ENCODE data around the gene ECE1.
"Not testable (repeated sequence)": the region's sequence is repeated elsewhere in the genome, so short reads cannot be mapped to it uniquely, and the experiment has no call there.

The ECE1 gene

DNA sequence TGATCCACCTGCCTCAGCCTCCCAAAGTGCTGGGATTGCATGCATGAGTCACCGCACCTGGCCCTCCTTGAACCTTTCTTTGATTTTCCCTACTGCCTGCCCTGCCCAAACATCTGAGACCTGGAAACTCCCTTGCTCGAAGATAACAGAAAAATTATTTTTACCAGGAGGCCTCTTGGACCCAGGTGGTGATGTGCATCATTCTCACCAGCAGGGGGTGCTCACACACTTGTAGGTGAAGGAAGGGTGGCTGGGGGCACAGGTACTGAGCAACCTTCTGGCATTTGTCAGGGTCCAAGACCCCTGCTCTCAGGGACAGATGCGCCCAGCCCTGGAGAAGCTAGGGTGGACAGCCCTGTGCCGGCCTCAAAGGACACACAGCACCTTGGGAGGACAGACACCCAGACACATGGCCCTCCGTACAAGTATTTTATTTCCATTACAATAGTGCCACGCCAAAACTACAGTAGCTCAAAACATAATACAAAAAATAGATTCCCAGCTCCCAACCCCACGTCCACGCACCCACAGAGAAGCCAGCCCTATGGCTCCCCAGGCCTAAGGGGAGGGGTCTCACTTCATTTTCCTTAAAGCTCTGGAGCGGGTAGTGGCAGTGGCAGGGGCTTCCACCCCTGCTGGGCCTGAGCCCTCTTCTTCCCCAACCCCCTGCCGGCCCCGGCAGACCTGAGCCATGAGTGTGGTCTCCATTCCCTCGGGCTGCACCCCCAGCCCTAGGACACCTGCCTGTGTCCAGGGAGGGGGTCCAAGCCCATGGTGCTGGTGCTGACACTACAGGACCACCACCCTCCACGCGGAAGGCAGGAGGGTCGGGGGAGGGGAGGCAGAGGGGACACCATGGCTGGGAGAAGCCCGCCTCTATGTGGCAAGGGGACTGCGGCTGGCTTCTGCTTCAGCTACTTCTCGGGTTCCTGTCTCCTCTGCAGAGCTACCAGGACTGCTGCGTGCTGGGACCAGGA is 73.1 kb downstream of the ECE1 start:
- Mint-ChIP-seq H3K27ac (no peak overlapping the region), H3K4me3 (no peak overlapping the region)

DNA sequence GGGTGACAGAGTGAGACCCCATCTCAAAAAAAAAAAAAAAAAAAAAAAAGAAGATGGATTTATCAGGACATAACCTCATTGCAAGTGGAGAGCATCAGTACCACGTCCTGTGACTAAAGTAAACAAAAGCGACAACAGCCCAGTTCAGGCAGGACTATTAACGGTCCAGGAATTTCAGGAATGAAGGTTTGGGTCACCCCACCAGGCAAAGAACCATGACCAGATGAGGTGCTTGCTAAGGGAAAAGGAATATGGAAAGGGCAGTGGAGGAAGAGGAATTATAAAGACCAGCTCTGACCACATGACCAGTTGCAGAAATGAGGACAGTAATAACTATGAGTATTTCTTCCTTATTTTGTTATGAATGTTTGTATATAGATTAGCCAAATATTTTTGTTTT is 78.1 kb downstream of the ECE1 start:
- H3K36me3 Mint-ChIP-seq (ENCODE audit: low read depth): peaks cover 2% of the 10 kb centered on the region
- H3K27ac Mint-ChIP-seq: no peak overlapping the region
- no peak overlapping the region for H3K4me3 Mint-ChIP-seq
- H3K9me3 Mint-ChIP-seq: no peaks in the 10 kb centered on the region
- H3K4me1 Mint-ChIP-seq (ENCODE audit: low read depth): peaks cover 9% of the 10 kb centered on the region
- H3K27me3 Mint-ChIP-seq (ENCODE audit: low read depth): no peaks in the 10 kb centered on the region

More for the DNA sequence above, 73.1 kb downstream of the ECE1 start:
- H3K4me1 Mint-ChIP-seq (ENCODE audit: low read depth): peaks cover 3% of the 10 kb centered on the region
- H3K9me3 Mint-ChIP-seq: no peaks in the 10 kb centered on the region
- no peaks in the 10 kb centered on the region for H3K27me3 Mint-ChIP-seq (ENCODE audit: low read depth)
- H3K36me3 Mint-ChIP-seq (ENCODE audit: low read depth): peaks cover 16% of the 10 kb centered on the region

DNA sequence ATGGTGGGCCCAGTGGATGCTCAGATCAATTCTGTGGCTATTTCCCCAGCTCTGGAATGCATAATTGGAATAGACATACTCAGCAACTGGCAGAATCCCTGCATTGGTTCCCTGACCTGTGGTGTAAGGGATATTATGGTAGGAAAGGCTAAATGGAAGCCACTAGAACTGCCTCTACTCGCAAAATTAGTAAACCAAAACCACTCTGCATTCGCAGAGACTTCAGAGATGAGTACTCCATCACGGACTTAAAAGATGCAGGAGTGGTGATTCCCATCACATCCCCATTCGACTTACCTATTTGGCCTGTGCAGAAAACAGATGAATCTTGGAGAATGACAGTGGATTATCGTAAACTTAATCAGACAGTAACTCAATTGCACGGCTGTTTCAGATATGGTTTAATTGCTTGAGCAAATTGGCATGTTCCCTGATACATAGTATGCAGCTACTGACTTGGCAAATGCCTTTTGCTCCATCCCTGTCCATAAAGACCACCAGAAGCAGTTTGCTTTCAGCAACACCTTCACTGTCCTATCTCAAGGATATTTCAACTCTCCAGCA is 82.0 kb downstream of the ECE1 start:
- H3K27me3 Mint-ChIP-seq (ENCODE audit: low read depth); H3K4me1 Mint-ChIP-seq (ENCODE audit: low read depth); H3K4me3 Mint-ChIP-seq; H3K9me3 Mint-ChIP-seq; H3K36me3 Mint-ChIP-seq (ENCODE audit: low read depth); H3K27ac Mint-ChIP-seq: not testable (repeated sequence)

DNA sequence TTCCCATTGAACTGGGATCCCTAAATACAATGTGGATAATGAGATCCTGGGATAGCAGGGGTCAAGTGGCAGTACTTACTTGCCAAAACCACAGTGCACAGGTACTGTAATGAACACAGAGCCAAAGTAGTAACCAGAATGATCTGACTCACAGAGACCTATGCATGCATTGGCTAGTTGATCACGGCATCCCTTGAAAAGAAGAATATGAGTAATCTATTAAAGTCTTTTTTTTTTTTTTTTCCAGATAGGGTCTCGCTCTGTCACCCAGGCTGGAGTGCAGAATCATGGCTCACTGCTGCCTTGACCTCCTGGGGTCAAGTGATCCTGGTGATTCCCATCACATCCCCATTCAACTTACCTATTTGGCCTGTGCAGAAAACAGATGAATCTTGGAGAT is 84.1 kb downstream of the ECE1 start:
- H3K36me3 Mint-ChIP-seq (ENCODE audit: low read depth): no peaks in the 10 kb centered on the region
- H3K4me3 Mint-ChIP-seq: no peak overlapping the region
- H3K9me3 Mint-ChIP-seq: no peaks in the 10 kb centered on the region
- H3K27me3 Mint-ChIP-seq (ENCODE audit: low read depth): peaks cover 4% of the 10 kb centered on the region
- H3K4me1 Mint-ChIP-seq (ENCODE audit: low read depth): peaks cover 6% of the 10 kb centered on the region
- no peak overlapping the region for H3K27ac Mint-ChIP-seq

DNA sequence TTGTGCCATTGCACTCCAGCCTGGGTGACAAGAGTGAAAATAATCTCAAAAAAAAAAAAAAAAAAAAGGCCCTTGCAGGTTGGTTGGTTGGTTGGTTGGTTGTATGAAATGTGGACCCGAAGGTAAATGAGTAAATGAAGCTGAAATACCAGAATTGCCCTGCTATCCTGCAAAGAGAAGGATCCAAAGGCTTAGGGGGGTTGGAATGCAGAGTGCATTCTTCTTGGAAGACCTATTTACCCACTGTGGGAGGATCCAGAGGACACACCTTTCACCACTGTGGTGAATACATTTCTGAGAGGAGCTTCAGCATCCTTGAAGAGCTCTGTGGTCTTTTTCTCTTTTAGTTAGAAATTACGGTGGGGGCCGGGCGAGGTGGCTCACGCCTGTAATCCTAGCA is 84.8 kb downstream of the ECE1 start:
- Mint-ChIP-seq H3K4me1 (ENCODE audit: low read depth) (peaks cover 6% of the 10 kb centered on the region), H3K9me3 (no peaks in the 10 kb centered on the region), H3K27ac (no peak overlapping the region), H3K27me3 (ENCODE audit: low read depth) (peaks cover 4% of the 10 kb centered on the region), H3K36me3 (ENCODE audit: low read depth) (no peaks in the 10 kb centered on the region), H3K4me3 (no peak overlapping the region)

DNA sequence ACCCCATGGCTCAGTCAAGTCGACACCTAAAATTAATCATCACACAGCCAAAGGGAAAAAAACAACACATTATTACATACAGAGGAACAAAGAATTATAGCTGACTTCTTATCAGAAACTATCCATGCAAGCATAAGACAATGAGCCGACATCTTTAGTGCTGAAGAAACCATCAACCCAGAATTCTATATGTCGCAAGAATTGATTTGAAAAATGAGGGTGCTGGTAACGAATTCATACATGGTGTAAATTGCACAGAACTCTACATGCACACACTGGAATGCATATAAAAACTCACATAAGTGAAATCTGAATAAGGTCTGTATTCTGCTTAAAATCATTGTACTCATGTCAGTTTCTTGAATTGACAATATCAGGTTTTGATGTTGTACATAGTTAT is 88.6 kb downstream of the ECE1 start:
- peaks cover 8% of the 10 kb centered on the region for H3K27me3 Mint-ChIP-seq (ENCODE audit: low read depth)
- H3K36me3 Mint-ChIP-seq (ENCODE audit: low read depth): no peaks in the 10 kb centered on the region
- no peak overlapping the region for H3K27ac Mint-ChIP-seq
- H3K9me3 Mint-ChIP-seq: no peaks in the 10 kb centered on the region
- H3K4me3 Mint-ChIP-seq: no peak overlapping the region
- no peaks in the 10 kb centered on the region for H3K4me1 Mint-ChIP-seq (ENCODE audit: low read depth)

DNA sequence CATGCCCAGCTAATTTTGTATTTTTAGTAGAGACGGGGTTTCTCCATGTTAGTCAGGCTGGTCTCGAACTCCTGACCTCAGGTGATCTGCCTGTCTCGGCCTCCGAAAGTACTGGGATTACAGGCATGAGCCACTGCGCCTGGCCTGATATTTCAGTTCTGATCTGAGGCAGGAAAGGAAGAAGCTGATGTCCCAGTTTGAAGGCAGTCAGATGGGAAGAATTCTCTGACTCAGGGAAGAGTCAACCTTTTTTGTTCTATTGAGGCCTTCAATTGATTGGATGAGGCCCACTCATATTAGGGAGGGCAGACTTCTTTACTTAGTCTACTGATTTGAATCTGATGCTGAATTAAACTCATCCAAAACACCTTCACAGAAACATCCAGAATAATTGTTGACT is 89.0 kb downstream of the ECE1 start:
- H3K9me3 Mint-ChIP-seq; H3K4me1 Mint-ChIP-seq (ENCODE audit: low read depth); H3K27ac Mint-ChIP-seq; H3K4me3 Mint-ChIP-seq; H3K36me3 Mint-ChIP-seq (ENCODE audit: low read depth): not testable (repeated sequence)
- H3K27me3 Mint-ChIP-seq (ENCODE audit: low read depth): peaks cover 11% of the 10 kb centered on the region

DNA sequence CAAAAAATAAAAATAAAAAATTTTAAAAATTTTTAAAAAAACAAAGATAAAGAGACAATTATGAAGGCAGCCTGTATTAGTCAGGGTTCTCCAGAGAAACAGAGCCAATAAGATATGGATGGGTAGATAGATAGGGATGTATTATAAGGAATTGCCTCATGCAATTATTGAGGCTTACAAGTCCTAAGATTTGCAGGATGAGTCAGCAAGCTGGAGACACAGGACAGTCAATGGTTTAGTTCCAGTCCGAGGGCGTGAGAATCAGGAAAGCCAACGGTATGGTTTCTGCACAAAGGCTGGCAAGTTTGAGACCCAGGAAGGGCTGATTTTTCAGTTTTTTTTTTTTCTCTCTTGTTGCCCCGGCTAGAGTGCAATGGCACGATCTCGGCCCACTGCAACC is 89.5 kb downstream of the ECE1 start:
- H3K27ac Mint-ChIP-seq: no peak overlapping the region
- H3K4me1 Mint-ChIP-seq (ENCODE audit: low read depth): no peaks in the 10 kb centered on the region
- no peaks in the 10 kb centered on the region for H3K36me3 Mint-ChIP-seq (ENCODE audit: low read depth)
- H3K27me3 Mint-ChIP-seq (ENCODE audit: low read depth): peaks cover 11% of the 10 kb centered on the region
- H3K4me3 Mint-ChIP-seq: no peak overlapping the region
- H3K9me3 Mint-ChIP-seq: no peaks in the 10 kb centered on the region

DNA sequence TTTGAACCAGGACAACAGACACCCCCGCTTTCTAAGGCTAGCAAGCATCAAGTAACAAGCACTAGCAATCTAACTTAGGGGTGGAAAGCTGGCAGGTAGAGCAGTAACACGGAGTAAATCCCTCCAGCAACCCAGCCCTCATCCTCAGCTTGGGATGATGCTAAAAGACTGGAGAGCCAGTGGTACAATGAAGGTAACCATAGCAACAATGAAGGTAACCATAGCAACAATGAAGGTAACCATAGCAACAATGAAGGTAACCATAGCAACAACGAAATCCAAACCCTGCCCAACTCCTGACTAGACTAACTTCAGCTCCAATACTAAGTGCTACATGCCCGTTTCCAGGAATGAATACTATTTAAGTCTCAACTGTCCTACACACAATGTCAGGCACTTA is 91.3 kb downstream of the ECE1 start:
- H3K4me3 Mint-ChIP-seq: no peak overlapping the region
- H3K9me3 Mint-ChIP-seq: no peaks in the 10 kb centered on the region
- no peak overlapping the region for H3K27ac Mint-ChIP-seq
- H3K36me3 Mint-ChIP-seq (ENCODE audit: low read depth): no peaks in the 10 kb centered on the region
- peaks cover 2% of the 10 kb centered on the region for H3K4me1 Mint-ChIP-seq (ENCODE audit: low read depth)
- peaks cover 14% of the 10 kb centered on the region for H3K27me3 Mint-ChIP-seq (ENCODE audit: low read depth)

DNA sequence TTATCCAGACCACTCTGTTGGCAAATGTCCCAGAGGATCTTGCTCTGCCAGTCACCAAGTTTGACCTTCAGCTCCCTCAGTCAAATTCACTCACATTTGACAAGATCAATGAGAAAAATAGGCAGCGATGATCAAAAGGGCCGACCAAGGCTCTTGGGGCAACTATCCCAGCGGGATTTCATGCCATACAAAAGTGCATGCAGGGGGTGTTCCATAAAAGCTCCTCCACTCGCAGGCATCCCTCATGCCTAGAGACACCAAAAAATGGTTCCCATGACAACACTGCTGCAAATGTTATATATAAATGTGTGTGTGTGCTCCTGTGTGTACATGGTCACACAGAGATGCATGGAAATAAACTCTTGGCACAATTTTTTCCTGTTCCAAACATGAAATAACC is 97.4 kb downstream of the ECE1 start:
- H3K27ac Mint-ChIP-seq: no peak overlapping the region
- H3K27me3 Mint-ChIP-seq (ENCODE audit: low read depth): peaks cover 29% of the 10 kb centered on the region
- no peaks in the 10 kb centered on the region for H3K36me3 Mint-ChIP-seq (ENCODE audit: low read depth)
- no peak overlapping the region for H3K4me3 Mint-ChIP-seq
- H3K9me3 Mint-ChIP-seq: no peaks in the 10 kb centered on the region
- peaks cover 8% of the 10 kb centered on the region for H3K4me1 Mint-ChIP-seq (ENCODE audit: low read depth)

DNA sequence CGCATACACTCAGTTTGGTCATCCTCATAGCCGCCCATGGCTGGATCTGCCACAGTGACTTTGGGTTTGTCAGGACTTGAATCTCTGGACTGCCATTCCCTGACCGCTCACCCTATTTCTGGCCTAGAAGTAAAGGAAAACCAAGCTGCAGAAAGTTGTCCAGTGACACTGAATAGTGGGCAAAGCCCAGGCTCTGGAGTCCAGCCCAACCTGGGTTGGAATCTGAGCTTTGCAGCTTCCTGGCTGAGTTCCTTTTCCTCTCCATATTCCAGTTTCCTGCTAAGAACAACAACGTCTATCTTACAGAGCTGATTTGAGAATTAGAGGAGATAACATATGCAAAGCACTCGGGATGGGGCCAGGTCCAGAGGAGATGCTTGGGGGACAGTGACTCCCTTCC is 98.0 kb downstream of the ECE1 start:
- H3K9me3 Mint-ChIP-seq: no peaks in the 10 kb centered on the region
- H3K4me3 Mint-ChIP-seq: no peak overlapping the region
- peaks cover 8% of the 10 kb centered on the region for H3K4me1 Mint-ChIP-seq (ENCODE audit: low read depth)
- peaks cover 29% of the 10 kb centered on the region for H3K27me3 Mint-ChIP-seq (ENCODE audit: low read depth)
- no peak overlapping the region for H3K27ac Mint-ChIP-seq
- no peaks in the 10 kb centered on the region for H3K36me3 Mint-ChIP-seq (ENCODE audit: low read depth)

DNA sequence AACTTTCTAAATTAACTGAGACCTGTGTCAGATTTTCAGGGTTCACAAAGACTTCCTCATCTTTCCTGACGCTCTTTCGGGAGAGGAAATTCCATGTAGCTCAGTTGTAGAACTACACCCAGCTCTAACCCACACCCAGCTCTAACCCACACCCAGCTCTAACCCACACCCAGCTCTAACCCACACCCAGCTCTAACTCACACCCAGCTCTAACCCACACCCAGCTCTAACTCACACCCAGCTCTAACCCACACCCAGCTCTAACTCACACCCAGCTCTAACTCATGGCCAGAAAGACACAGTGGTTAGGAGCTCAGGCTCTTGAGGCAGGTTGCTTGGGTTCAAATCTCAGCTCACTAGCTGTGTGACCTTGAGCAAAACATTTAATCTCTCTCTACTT is 99.5 kb downstream of the ECE1 start:
- H3K27me3 Mint-ChIP-seq (ENCODE audit: low read depth): peaks cover 26% of the 10 kb centered on the region
- not testable (repeated sequence) for H3K4me1 Mint-ChIP-seq (ENCODE audit: low read depth); H3K4me3 Mint-ChIP-seq; H3K36me3 Mint-ChIP-seq (ENCODE audit: low read depth); H3K27ac Mint-ChIP-seq; H3K9me3 Mint-ChIP-seq

DNA sequence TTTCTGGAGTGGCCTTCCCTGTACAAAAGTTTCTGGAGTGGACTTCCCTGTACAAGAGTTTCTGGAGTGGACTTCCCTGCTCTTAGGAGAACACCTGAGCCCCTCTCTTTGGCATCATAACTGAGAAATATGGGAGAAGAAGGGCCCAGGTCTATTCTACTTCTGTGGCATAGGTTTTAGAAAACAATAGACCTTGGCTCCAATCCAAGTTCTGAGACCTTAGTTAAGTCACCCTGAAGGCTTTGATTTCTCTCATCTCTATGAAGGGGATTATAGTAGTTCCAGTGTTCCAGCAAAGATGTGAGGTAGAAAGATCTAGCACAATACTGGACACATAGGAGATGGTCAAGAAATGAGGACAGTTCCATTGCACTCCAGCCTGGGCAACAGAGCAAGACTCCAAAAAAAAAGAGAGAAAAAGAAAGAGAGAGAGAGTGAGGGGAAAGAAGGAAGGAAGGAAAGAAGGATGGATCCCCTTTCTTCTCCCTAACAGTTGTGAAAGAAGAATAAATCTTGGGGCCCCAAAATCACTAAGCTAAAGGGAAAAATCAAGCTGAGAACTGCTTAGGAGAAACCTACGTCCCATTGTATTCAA is 100.3 kb downstream of the ECE1 start:
- H3K27ac Mint-ChIP-seq: no peak overlapping the region
- H3K36me3 Mint-ChIP-seq (ENCODE audit: low read depth): no peaks in the 10 kb centered on the region
- no peak overlapping the region for H3K4me3 Mint-ChIP-seq
- peaks cover 26% of the 10 kb centered on the region for H3K27me3 Mint-ChIP-seq (ENCODE audit: low read depth)
- peaks cover 7% of the 10 kb centered on the region for H3K4me1 Mint-ChIP-seq (ENCODE audit: low read depth)
- no peaks in the 10 kb centered on the region for H3K9me3 Mint-ChIP-seq

DNA sequence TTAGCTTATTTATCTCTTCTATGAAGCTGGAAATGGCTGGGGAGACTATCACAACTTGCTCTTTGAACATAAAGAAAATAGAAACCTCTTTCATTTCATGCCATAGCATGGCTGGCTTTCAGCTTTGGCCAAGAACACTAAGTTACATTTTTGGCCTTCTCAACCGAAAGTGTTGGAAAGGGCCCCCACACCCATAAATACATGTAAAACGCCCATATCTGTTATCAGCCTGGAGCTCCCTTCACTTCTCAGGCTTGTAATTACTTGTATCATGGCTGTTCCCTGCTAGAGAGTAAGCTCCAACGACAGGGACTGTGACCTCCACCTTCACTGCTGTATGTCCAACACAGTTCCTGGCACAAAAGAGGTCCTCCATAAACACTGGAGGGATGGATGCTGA is 100.8 kb downstream of the ECE1 start:
- H3K4me3 Mint-ChIP-seq: no peak overlapping the region
- peaks cover 28% of the 10 kb centered on the region for H3K27me3 Mint-ChIP-seq (ENCODE audit: low read depth)
- H3K27ac Mint-ChIP-seq: no peak overlapping the region
- H3K9me3 Mint-ChIP-seq: no peaks in the 10 kb centered on the region
- no peaks in the 10 kb centered on the region for H3K36me3 Mint-ChIP-seq (ENCODE audit: low read depth)
- peaks cover 8% of the 10 kb centered on the region for H3K4me1 Mint-ChIP-seq (ENCODE audit: low read depth)

DNA sequence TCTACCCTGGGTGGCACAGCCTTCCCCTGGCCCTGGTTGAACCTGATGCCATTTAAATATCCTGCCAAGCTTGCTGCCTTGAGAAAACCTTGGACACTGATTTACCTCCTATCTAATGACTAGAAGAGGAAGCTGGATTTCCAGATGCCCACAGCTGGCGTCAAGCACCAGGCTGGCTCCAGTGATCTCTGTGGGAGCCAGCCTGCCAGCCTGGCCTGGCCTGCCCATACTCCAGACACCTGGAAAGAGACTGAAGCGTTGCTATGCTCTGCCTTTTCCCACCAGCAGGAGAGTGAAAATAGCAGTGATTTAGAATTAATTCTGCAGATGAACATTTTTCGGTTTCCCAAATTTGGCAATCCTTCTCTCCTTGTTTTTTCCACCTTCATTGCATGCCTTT is 102.0 kb downstream of the ECE1 start:
- Mint-ChIP-seq H3K27me3 (ENCODE audit: low read depth) (peaks cover 23% of the 10 kb centered on the region), H3K9me3 (no peaks in the 10 kb centered on the region), H3K4me1 (ENCODE audit: low read depth) (peaks cover 10% of the 10 kb centered on the region), H3K36me3 (ENCODE audit: low read depth) (no peaks in the 10 kb centered on the region), H3K4me3 (no peak overlapping the region), H3K27ac (no peak overlapping the region)

All from T-helper 1 cell treated with Interleukin-12 subunit alpha and Interleukin-12 subunit beta and Interleukin-4 antibody, amounts not matched to agents 30 μg/mL and 1 μg/mL, for 36 hours (primary cell).